Measurements from ENCODE around the gene SKIC8.
"Not testable (repeated sequence)": the region's sequence is repeated elsewhere in the genome, so short reads cannot be mapped to it uniquely, and the experiment has no call there.

SKIC8 gene

GRCh38 chr15:78255421-78256043 is 43.9 kb downstream of the SKIC8 start:
- Histone ChIP-seq H3K27ac (no peak overlapping the region), H3K9me3 (ENCODE audit: severe bottlenecking) (no peaks in the 10 kb centered on the region), H3K4me3 (ENCODE audit: low read depth, low read length) (no peak overlapping the region), H3K27me3 (ENCODE audit: insufficient read depth, low read depth, severe bottlenecking) (no peaks in the 10 kb centered on the region), H3K36me3 (no peaks in the 10 kb centered on the region)
- no peak for DNase-seq
- TF ChIP-seq, protein P1, sequence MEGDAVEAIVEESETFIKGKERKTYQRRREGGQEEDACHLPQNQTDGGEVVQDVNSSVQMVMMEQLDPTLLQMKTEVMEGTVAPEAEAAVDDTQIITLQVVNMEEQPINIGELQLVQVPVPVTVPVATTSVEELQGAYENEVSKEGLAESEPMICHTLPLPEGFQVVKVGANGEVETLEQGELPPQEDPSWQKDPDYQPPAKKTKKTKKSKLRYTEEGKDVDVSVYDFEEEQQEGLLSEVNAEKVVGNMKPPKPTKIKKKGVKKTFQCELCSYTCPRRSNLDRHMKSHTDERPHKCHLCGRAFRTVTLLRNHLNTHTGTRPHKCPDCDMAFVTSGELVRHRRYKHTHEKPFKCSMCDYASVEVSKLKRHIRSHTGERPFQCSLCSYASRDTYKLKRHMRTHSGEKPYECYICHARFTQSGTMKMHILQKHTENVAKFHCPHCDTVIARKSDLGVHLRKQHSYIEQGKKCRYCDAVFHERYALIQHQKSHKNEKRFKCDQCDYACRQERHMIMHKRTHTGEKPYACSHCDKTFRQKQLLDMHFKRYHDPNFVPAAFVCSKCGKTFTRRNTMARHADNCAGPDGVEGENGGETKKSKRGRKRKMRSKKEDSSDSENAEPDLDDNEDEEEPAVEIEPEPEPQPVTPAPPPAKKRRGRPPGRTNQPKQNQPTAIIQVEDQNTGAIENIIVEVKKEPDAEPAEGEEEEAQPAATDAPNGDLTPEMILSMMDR (IDR thresholded peaks at IDR 0.05; ENCODE audit: low read depth, low read length): no peak

- DNase-seq: no peak
- Histone ChIP-seq H3K36me3 (no peaks in the 10 kb centered on the region), H3K9me3 (ENCODE audit: severe bottlenecking) (no peaks in the 10 kb centered on the region), H3K4me3 (ENCODE audit: low read depth, low read length) (no peak overlapping the region), H3K27ac (no peak overlapping the region), H3K27me3 (ENCODE audit: insufficient read depth, low read depth, severe bottlenecking) (no peaks in the 10 kb centered on the region)
- TF ChIP-seq, protein P1 (IDR thresholded peaks at IDR 0.05; ENCODE audit: low read depth, low read length): no peak
Observed at GRCh38 chr15:78251136-78251535, 48.3 kb downstream of the SKIC8 start.

DNA sequence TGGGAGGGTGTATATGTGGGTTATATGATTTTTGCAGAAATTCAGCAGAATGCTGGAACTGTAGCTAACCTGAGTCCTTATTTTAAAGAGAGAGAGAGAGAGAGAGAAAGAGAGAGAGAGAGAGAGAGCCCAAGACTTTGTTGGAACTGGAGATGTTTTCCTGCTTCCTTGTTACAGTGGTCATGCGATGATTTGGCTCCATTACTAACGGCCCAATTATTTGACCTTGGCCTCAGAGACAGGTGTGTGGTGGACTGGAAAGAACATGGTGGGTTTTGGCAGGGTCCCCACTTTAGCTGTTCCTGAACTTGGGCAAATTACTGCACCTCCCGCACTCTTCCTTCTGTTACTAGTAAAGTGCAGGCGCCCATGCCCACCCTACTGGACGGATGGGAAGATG is 50.3 kb downstream of the SKIC8 start:
- TF ChIP-seq, protein P1 (IDR thresholded peaks at IDR 0.05; ENCODE audit: low read depth, low read length): no peak
- DNase-seq: no peak
- H3K36me3 ChIP-seq: no peaks in the 10 kb centered on the region
- H3K27ac ChIP-seq: no peak overlapping the region
- H3K4me3 ChIP-seq (ENCODE audit: low read depth, low read length): no peak overlapping the region
- H3K9me3 ChIP-seq (ENCODE audit: severe bottlenecking): no peaks in the 10 kb centered on the region
- H3K27me3 ChIP-seq (ENCODE audit: insufficient read depth, low read depth, severe bottlenecking): no peaks in the 10 kb centered on the region

DNA sequence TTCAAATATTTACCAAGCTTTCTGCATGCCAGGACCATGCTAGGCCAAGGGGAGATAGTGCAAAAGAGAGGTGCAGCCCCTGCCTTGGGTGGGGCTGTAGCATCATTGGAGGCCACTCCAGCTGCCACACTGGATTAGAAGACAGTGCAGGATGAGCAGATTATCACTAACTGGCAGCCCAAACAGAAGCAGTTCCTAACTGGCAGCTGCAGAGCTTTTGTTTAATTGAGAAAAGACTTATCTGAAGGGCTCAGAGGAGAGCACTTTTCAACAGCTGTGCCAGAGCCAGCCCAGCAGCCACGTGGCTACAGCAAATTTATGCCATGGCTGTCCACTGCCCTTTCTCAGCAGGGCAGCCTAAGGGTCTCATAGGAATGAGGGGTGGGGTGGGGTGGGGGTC is 51.5 kb downstream of the SKIC8 start:
- no peaks in the 10 kb centered on the region for H3K36me3 ChIP-seq
- H3K27ac ChIP-seq: no peak overlapping the region
- H3K9me3 ChIP-seq (ENCODE audit: severe bottlenecking): no peaks in the 10 kb centered on the region
- H3K4me3 ChIP-seq (ENCODE audit: low read depth, low read length): no peak overlapping the region
- TF ChIP-seq, protein P1 (IDR thresholded peaks at IDR 0.05; ENCODE audit: low read depth, low read length): no peak
- DNase-seq: no peak
- H3K27me3 ChIP-seq (ENCODE audit: insufficient read depth, low read depth, severe bottlenecking): no peaks in the 10 kb centered on the region

GRCh38 chr15:78245976-78246620 is 53.3 kb downstream of the SKIC8 start:
- H3K27ac ChIP-seq, DNase-seq: not testable (repeated sequence)

DNA sequence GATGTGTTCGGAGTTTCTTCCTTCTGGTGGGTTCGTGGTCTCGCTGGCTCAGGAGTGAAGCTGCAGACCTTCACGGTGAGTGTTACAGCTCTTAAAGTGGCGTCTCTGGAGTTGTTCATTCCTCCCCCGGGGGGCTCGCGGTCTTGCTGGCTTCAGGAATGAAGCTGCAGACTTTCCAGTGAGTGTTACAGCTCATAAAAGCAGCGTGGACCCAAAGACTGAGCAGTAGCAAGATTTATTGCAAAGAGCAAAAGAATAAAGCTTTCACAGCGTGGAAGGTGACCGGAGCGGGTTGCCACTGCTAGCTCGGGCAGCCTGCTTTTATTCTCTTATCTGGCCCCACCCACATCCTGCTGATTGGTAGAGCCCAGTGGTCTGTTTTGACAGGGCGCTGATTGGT is 54.0 kb downstream of the SKIC8 start:
- not testable (repeated sequence) for DNase-seq; H3K4me3 ChIP-seq (ENCODE audit: low read depth, low read length); H3K27ac ChIP-seq; H3K9me3 ChIP-seq (ENCODE audit: severe bottlenecking); H3K27me3 ChIP-seq (ENCODE audit: insufficient read depth, low read depth, severe bottlenecking); H3K36me3 ChIP-seq

More at GRCh38 chr15:78245976-78246620, 53.3 kb downstream of the SKIC8 start:
- not testable (repeated sequence) for H3K27me3 ChIP-seq (ENCODE audit: insufficient read depth, low read depth, severe bottlenecking); H3K9me3 ChIP-seq (ENCODE audit: severe bottlenecking); H3K36me3 ChIP-seq; H3K4me3 ChIP-seq (ENCODE audit: low read depth, low read length)

DNA sequence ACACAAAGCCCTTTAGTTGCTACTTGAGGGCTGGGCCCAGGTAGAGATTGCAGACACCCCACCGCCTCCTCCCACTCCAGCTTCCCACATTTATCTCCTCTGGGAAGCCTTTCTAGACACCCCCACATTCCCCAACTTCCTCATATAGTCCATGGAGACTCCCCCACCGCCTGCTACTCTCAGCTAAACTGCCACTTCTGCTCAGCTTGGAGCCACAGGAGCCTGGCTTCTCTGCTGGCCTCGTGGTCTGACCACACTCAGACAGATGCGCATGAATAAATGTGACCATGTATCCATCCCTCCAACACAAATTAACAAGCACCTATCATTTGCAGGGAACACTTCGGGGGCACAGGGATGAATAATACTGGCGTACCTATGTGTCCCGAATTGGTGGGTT is 54.5 kb downstream of the SKIC8 start:
- no peak overlapping the region for H3K4me3 ChIP-seq (ENCODE audit: low read depth, low read length)
- H3K9me3 ChIP-seq (ENCODE audit: severe bottlenecking): no peaks in the 10 kb centered on the region
- no peaks in the 10 kb centered on the region for H3K36me3 ChIP-seq
- DNase-seq: no peak
- TF ChIP-seq, protein P1 (IDR thresholded peaks at IDR 0.05; ENCODE audit: low read depth, low read length): no peak
- no peaks in the 10 kb centered on the region for H3K27me3 ChIP-seq (ENCODE audit: insufficient read depth, low read depth, severe bottlenecking)
- H3K27ac ChIP-seq: no peak overlapping the region

All from WERI-Rb-1 (cell line).